HG03039 (cell line): Measurements from ENCODE around the gene DPP10.

Source experiments
- ATAC-seq: cut with Tn5 transposase; IDR thresholded peaks from one replicate; pipeline ENCODE4 v1.9.1; 2021; ENCODE audit warnings: mild to moderate bottlenecking, moderate library complexity; ENCODE audit not compliant: unreplicated experiment

The DPP10 gene

GRCh38 chr2:115833196-115833595 lies 1390.8 kb downstream of the DPP10 start:
- no peak for ATAC-seq

GRCh38 chr2:115838539-115838938 lies 1396.1 kb downstream of the DPP10 start:
- no peak for ATAC-seq

GRCh38 chr2:115842306-115842705 lies 1399.9 kb downstream of the DPP10 start:
- no peak for ATAC-seq

- ATAC-seq, result no peak
These were observed 1405.8 kb downstream of the DPP10 start for GRCh38 chr2:115848192-115848591.

GRCh38 chr2:115867024-115867423 lies 1424.6 kb downstream of the DPP10 start:
- ATAC-seq, result no peak

- ATAC-seq, result no peak
These were observed 1432.0 kb downstream of the DPP10 start for GRCh38 chr2:115874427-115874826.

GRCh38 chr2:115880558-115880957 lies 1438.1 kb downstream of the DPP10 start:
- ATAC-seq, result no peak

GRCh38 chr2:115887209-115887776 lies 1444.9 kb downstream of the DPP10 start:
- ATAC-seq, result no peak
